Osteoblast (primary cell): ENCODE data around the gene SPOCD1. TPM values are rescaled to one million over a fixed set of nuclear protein-coding genes. Genes with fewer than 3 reads are reported as not detected.

Experiments used
- DNase-seq: peaks from one replicate; pipeline ENCODE4 v3.0.0; 2011; ENCODE audit warnings: low spot score, mixed read lengths; ENCODE audit not compliant: insufficient read length; ENCODE audit errors: missing footprints
- H2AFZ ChIP-seq: 2 replicates; pipeline ENCODE4 v1.6.0; 2011; ENCODE audit warnings: mild to moderate bottlenecking, low read length
- H3K27ac ChIP-seq: 2 replicates; pipeline ENCODE4 v1.5.1; 2011; ENCODE audit warnings: mild to moderate bottlenecking, low read depth, low read length, moderate library complexity
- H3K27me3 ChIP-seq: 2 replicates; pipeline ENCODE4 v1.6.0; 2012; ENCODE audit warnings: mild to moderate bottlenecking, control low read depth, inconsistent platforms, low read length, moderate library complexity; ENCODE audit not compliant: insufficient read depth
- H3K36me3 ChIP-seq: 2 replicates; pipeline ENCODE4 v1.5.1; 2011; ENCODE audit warnings: mild to moderate bottlenecking, low read length, control low read depth, moderate library complexity; ENCODE audit not compliant: insufficient read depth
- H3K4me1 ChIP-seq: 2 replicates; pipeline ENCODE4 v1.5.1; 2011; ENCODE audit warnings: mild to moderate bottlenecking, low read length, control low read depth, moderate library complexity; ENCODE audit not compliant: insufficient read depth
- H3K4me2 ChIP-seq: 2 replicates; pipeline ENCODE4 v1.6.0; 2011; ENCODE audit warnings: mild to moderate bottlenecking, low read length; ENCODE audit not compliant: insufficient read depth
- H3K4me3 ChIP-seq: fragments of 200-600 bp; sonication (generic); 3 replicates; pipeline ENCODE4 v1.5.1; 2012; ENCODE audit warnings: mild to moderate bottlenecking, low read length, inconsistent platforms; ENCODE audit not compliant: insufficient read depth
- H3K79me2 ChIP-seq: 2 replicates; pipeline ENCODE4 v1.6.0; 2012; ENCODE audit warnings: mild to moderate bottlenecking, low read length, control low read depth, inconsistent platforms; ENCODE audit not compliant: insufficient read depth
- H3K9me3 ChIP-seq: 2 replicates; pipeline ENCODE4 v1.5.1; 2011; ENCODE audit warnings: low read depth, low read length, control low read depth
- H4K20me1 ChIP-seq: 2 replicates; pipeline ENCODE4 v1.6.0; 2012; ENCODE audit warnings: mild to moderate bottlenecking, low read length, control low read depth; ENCODE audit not compliant: insufficient read depth
- CTCF ChIP-seq: IDR thresholded peaks from 2 replicates; pipeline ENCODE4 v1.5.1; 2011; ENCODE audit warnings: mild to moderate bottlenecking, low read depth, low read length, moderate library complexity; ENCODE audit errors: extremely low read depth
- total RNA-seq: library from RNA; depleted of rRNA; stranded (reverse); fragments of >200 nt; gene quantifications from 2 replicates; pipeline ENCODE4 v1.2.3, GENCODE V29; 2012

SPOCD1 gene
- total RNA-seq, 1 donor, result 58.6 TPM

DNA sequence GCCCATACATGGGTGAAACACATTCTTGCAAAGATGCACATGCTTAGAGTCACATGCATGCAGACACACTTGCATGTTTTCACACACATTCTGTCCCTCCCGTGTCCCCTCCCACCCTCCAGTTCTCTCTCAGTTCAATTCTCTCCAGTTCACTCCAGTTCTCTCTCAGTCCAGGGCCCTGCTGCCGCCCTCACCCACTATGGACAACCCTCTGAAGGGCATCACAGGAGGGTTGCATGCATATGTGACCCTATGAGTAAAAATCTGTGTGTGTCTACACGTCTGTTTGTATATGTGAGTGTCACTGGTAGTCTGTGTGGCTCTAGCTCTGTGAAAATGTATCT lies 29.9 kb downstream of the SPOCD1 start:
- no peak for TF ChIP-seq CTCF
- Histone ChIP-seq H3K36me3 (peaks cover 5% of the 10 kb centered on the region), H2AFZ (no peak overlapping the region), H3K27ac (no peak overlapping the region), H3K27me3 (no peaks in the 10 kb centered on the region), H3K9me3 (no peaks in the 10 kb centered on the region), H4K20me1 (peaks cover 11% of the 10 kb centered on the region), H3K4me2 (no peak overlapping the region), H3K4me1 (peaks cover 23% of the 10 kb centered on the region), H3K4me3 (no peak overlapping the region), H3K79me2 (no peaks in the 10 kb centered on the region)
- DNase-seq, result peak; percentile 30

DNA sequence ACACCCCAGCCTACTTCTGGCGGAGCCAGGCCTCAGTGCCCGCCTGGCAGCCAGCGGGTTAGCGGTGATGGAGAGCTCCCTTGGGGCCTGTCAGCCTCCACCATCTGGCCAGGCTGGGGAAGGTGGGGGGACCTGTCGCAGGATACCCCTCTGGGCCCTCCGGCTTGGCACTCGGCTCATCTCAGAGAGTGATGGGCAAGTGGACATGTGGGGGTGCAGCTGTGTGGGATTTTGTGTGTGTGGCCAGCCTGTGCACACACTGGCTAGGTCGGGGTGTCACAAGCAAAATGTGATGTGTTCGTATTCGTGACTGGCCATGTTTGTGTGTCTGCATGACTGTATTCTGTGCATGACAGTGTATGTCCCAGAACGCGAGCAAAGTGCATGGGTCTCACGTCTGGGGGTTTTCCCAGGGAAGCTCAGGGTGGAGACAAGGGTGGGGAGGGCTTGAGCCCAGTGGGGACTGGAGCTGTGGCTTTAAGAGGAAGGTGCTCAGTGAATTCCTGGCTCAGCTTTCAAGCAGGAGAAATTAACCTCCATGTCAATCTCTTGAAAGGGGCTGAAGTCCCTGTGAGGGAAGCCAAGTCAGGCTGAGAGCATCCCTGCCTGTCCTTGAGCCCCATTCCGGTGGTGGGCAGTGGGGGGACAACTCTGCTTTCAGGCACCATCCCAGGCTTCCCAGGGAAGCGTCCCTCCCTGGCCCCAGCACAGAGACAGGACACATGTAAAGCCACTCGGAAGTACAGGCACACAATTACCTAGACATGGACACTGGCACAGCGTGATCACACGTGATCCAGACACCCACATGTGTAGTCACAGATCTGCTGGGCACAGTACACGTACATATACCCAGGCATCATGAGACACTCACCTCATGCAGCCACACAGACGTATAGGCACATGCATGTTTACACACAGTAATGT lies 30.5 kb downstream of the SPOCD1 start:
- H3K4me3 ChIP-seq, result no peak overlapping the region
- peaks cover 8% of the 10 kb centered on the region for H4K20me1 ChIP-seq
- H3K9me3 ChIP-seq, result no peaks in the 10 kb centered on the region
- H3K4me1 ChIP-seq, result peaks cover 17% of the 10 kb centered on the region
- no peaks in the 10 kb centered on the region for H3K27me3 ChIP-seq
- DNase-seq, result peak; percentile 51
- H3K79me2 ChIP-seq, result no peaks in the 10 kb centered on the region
- H2AFZ ChIP-seq, result no peak overlapping the region
- peaks cover 1% of the 10 kb centered on the region for H3K36me3 ChIP-seq
- TF ChIP-seq CTCF, result no peak
- H3K4me2 ChIP-seq, result no peak overlapping the region
- no peak overlapping the region for H3K27ac ChIP-seq

GRCh38 chr1:31784356-31785019 lies 31.3 kb downstream of the SPOCD1 start:
- Histone ChIP-seq H3K4me1 (peaks cover 10% of the 10 kb centered on the region), H3K79me2 (no peaks in the 10 kb centered on the region), H2AFZ (no peak overlapping the region), H3K4me3 (no peak overlapping the region), H3K9me3 (no peaks in the 10 kb centered on the region), H3K36me3 (no peaks in the 10 kb centered on the region), H3K4me2 (no peak overlapping the region), H3K27ac (no peak overlapping the region), H4K20me1 (peaks cover 2% of the 10 kb centered on the region), H3K27me3 (no peaks in the 10 kb centered on the region)
- no peak for TF ChIP-seq CTCF
- DNase-seq, result peak; percentile 30

DNA sequence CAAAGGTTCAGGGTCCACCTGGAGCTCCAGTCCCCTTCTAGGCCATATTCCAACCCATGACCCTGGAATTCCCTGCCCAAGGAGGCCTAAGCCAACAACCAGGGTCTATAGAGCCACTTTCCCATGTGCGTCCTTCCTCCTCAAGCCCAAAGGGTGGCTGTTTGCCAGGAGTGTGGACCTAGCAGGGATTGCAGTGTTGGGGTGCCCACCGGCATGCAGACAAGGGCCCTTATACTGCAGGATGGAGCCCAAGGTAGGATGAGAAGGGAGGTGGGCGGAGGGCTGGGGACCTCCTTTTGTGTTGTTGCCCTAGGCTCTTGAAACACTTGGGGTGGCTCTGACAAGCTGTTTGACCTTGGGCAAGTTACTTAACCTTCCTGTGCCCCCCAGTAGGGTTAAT lies 32.0 kb downstream of the SPOCD1 start:
- Histone ChIP-seq H3K4me2 (no peak overlapping the region), H3K4me3 (no peak overlapping the region), H3K79me2 (no peaks in the 10 kb centered on the region), H2AFZ (no peak overlapping the region), H3K4me1 (peaks cover 7% of the 10 kb centered on the region), H3K36me3 (no peaks in the 10 kb centered on the region), H4K20me1 (no peaks in the 10 kb centered on the region), H3K27ac (no peak overlapping the region), H3K27me3 (no peaks in the 10 kb centered on the region), H3K9me3 (no peaks in the 10 kb centered on the region)
- DNase-seq, result peak; percentile 23
- no peak for TF ChIP-seq CTCF
